OCI-LY3 (cell line): ENCODE data around the gene PDGFRA.
"Not testable (repeated sequence)": the region's sequence is repeated elsewhere in the genome, so short reads cannot be mapped to it uniquely, and the experiment has no call there.

Source experiments
- EZH2phosphoT487 ChIP-seq: fragments of 200-600 bp; shearing (Covaris generic); IDR thresholded peaks from 2 replicates; pipeline ENCODE4 v1.6.1; 2018; ENCODE audit warnings: antibody characterized with exemption, mixed run types, low read depth
- TF ChIP-seq, protein P1 (sequence below): fragments of 200-600, 300-600 bp; sonication (generic); IDR thresholded peaks from 2 replicates; pipeline ENCODE4 v1.5.1; 2014; ENCODE audit warnings: antibody characterized with exemption, low read length, low read depth

DNA sequence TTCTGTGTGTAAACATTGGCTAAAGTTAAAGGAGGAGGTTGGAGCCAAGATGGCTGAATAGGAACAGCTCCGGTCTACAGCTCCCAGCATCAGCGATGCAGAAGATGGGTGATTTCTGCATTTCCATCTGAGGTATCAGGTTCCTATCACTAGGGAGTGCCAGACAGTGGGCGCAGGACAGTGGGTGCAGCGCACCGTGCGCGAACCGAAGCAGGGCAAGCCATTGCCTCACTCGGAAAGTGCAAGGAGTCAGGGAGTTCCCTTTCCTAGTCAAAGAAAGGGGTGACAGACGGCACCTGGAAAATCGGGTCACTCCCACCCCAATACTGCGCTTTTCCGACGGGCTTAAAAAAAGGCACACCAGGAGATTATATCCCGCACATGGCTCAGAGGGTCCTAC lies 14.4 kb downstream of the PDGFRA start:
- TF ChIP-seq, protein P1, sequence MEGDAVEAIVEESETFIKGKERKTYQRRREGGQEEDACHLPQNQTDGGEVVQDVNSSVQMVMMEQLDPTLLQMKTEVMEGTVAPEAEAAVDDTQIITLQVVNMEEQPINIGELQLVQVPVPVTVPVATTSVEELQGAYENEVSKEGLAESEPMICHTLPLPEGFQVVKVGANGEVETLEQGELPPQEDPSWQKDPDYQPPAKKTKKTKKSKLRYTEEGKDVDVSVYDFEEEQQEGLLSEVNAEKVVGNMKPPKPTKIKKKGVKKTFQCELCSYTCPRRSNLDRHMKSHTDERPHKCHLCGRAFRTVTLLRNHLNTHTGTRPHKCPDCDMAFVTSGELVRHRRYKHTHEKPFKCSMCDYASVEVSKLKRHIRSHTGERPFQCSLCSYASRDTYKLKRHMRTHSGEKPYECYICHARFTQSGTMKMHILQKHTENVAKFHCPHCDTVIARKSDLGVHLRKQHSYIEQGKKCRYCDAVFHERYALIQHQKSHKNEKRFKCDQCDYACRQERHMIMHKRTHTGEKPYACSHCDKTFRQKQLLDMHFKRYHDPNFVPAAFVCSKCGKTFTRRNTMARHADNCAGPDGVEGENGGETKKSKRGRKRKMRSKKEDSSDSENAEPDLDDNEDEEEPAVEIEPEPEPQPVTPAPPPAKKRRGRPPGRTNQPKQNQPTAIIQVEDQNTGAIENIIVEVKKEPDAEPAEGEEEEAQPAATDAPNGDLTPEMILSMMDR: not testable (repeated sequence)
- not testable (repeated sequence) for TF ChIP-seq EZH2phosphoT487
